CD4-positive, alpha-beta T cell treated with Interleukin-1 beta for 1 hour (primary cell): ENCODE data around the gene CEP104.
"Not testable (repeated sequence)": the region's sequence is repeated elsewhere in the genome, so short reads cannot be mapped to it uniquely, and the experiment has no call there.

Source experiments
- DNase-seq, 2 donors: peaks; one replicate each; pipeline ENCODE4 v3.0.0-alpha.2; 2020 to 2022

The CEP104 gene

DNA sequence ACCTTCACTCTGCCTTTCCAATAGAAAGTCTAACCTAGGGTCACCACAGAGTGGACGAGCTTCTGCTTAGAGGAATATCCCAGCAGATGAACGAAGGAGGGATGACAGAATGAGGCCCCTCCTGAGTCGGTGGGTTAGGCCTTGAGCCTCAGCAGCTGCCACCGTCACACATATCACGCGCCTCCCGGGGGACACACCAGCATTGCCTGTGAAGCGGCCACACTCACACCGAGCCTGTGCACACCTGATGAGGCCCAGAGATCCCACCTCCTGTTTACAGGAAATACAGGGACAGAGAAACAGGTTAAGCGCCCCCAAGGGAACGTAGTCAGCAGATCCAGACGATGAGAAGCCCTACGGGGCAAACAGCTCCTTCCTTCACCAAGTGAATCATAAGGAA is 35.6 kb downstream of the CEP104 start:
- no peak for DNase-seq

GRCh38 chr1:3821004-3821403 is 36.0 kb downstream of the CEP104 start:
- DNase-seq = no peak

DNA sequence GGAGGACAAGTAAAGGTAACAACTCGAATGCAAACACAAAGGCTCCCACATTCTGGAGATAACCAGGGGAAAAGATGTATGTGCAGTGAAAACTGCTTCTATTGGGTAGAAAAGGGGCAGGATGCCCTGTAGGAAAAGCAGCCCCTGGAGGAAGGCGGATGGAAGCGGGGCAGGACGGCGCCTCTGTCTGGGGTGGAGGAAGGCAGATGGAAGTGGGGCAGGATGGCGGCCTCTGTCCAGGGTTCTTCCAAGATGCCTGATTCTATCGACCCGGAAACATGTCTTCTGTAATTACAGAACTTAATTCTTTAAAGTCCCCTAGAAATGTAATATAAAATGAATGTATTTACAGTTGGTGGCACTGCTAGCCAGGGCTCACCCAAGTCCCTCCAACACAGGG is 36.7 kb downstream of the CEP104 start:
- no peak for DNase-seq

DNA sequence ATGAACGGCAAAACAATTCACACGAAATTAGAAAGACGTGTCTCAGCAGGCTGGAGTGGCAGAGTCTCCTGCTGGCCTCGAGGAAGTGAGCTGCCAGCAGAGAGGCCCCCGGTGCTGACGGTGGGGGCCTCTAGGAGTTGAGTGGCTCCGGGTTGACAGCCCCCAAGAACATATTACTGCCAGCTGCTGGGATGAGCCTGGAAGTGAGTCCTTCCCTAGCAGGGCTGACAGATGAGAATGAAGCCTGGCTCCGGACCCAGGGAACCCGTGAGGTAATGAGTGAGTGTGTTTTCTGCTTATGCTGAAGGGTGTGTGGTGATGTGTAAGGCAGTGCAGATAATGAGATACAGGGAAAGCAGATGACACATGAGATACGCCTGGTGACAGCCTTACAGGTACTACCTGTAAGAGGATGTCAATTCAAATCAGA is 37.2 kb downstream of the CEP104 start:
- no peak for DNase-seq

- DNase-seq = no peak
Observed at GRCh38 chr1:3817821-3818597, 39.0 kb downstream of the CEP104 start.

- DNase-seq = no peak
Observed at GRCh38 chr1:3817138-3817740, 39.8 kb downstream of the CEP104 start.

DNA sequence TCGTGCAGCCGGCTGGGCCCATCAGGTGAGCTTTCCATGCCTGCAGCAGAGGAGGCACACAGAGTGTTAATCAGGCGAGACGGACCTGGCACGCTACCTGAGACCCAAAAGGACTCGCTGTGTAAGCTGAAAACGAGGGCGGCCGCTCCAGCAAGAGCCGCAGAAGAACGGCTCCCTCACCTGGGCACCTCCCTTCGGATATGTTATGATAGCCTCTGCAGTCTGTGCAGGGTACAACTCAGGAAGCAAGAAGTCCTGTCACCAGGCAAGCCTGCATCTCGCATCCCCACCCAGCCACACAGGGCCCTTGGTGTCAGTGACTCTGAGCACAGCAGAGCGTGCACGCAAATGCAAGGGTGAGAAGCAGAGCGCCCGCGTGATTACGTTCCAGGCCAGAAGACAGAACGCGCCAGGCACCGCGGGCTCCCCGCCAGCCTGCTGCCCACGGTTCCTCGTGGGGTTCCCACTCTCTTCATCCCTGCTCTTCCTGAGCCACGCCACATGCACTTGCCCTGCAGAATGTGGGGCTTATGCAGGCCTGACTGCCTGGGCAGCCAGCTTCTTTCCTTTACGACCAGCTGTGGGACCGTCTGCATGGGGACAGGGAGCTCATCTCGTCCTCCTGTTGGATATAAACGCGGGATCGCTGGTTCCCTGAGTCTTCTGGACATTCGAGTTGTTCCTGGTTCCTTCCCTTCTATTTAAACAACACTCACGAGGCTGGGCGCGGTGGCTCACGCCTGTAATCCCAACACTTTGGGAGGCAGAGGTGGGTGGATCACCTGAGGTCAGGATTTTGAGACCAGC is 40.5 kb downstream of the CEP104 start:
- DNase-seq = no peak

DNA sequence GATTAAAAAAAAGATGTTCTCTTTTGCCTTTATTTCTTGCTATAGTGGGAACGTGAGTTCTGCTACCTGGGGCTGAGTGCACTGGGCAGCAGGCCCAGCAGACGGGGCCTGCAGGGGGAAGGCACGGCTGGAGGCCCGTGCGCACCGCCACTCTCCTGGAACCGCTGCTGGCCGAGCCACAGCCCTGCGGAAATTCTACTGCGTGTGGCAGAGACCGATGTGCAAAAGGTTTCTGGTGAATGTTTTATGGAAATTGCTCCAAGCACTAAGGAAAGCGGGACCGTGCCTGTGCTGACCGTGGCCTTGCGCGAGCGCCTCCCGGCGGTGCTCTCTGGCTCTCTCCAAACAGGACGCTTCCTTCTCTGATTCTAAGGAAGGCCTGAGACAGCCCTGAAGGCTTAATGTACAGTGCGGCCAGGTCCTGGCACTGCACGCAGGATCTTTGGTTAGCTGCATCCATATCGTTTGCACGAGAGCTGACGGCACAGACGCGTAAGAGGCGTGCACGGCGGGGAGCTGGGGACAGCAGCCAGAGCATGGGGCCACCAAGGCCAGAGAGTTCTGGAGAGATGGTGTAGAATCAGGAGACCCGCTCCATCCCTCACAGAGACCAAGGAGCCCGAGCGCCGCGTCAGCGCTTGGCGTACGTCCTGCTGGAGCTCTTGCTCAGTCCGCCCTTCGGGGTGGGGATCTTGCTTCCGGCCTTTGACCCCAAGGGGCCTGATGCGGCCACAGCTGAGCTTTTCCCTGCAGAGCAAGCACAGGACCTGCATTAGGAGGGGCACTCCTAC is 42.0 kb downstream of the CEP104 start:
- no peak for DNase-seq

- DNase-seq = no peak
Observed at GRCh38 chr1:3814065-3814464, 42.9 kb downstream of the CEP104 start.

- no peak for DNase-seq
Observed at GRCh38 chr1:3811595-3811911, 45.5 kb downstream of the CEP104 start.

GRCh38 chr1:3810149-3810761 is 46.8 kb downstream of the CEP104 start:
- peak in 1 of 2 donors; percentile 13 for DNase-seq

- DNase-seq = no peak
Observed at GRCh38 chr1:3809680-3810079, 47.3 kb downstream of the CEP104 start.

- no peak for DNase-seq
Observed at GRCh38 chr1:3807769-3808168, 49.2 kb downstream of the CEP104 start.

GRCh38 chr1:3805038-3805437 is 52.0 kb downstream of the CEP104 start:
- no peak for DNase-seq

DNA sequence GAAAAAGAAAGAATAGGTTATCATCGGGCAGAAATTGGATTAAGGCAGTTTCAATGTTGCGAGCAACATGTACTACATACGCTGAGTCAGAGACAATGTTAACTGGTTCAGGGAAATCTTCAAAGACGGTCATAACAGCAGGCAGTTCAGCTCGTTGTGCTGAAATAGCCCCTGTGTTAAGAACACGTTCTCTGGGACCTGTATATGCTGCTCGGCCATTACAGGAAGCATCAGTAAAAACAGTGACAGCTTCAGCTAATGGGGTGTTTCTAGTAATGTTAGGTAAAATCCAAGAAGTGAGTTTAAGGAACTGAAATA is 52.4 kb downstream of the CEP104 start:
- not testable (repeated sequence) for DNase-seq

- DNase-seq = no peak
Observed at GRCh38 chr1:3803905-3804626, 52.9 kb downstream of the CEP104 start.

DNA sequence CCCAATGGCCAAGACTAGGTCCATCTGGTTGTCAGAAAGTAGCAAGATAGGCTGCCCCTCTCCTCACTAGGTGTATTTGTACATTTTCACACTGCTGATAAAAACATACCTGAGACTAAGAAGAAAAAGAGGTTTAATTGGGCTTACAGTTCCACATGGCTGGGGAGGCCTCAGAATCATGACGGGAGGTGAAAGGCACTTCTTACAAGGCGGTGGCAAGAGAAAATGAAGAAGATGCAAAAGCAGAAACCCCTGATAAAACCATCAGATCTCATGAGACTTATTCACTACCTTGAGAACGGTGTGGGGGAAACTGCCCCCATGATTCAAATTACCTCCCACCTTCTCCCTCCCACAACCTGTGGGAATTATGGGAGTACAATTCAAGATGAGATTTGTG is 56.2 kb downstream of the CEP104 start:
- not testable (repeated sequence) for DNase-seq

- DNase-seq = no peak
Observed at GRCh38 chr1:3799976-3800685, 56.9 kb downstream of the CEP104 start.

DNA sequence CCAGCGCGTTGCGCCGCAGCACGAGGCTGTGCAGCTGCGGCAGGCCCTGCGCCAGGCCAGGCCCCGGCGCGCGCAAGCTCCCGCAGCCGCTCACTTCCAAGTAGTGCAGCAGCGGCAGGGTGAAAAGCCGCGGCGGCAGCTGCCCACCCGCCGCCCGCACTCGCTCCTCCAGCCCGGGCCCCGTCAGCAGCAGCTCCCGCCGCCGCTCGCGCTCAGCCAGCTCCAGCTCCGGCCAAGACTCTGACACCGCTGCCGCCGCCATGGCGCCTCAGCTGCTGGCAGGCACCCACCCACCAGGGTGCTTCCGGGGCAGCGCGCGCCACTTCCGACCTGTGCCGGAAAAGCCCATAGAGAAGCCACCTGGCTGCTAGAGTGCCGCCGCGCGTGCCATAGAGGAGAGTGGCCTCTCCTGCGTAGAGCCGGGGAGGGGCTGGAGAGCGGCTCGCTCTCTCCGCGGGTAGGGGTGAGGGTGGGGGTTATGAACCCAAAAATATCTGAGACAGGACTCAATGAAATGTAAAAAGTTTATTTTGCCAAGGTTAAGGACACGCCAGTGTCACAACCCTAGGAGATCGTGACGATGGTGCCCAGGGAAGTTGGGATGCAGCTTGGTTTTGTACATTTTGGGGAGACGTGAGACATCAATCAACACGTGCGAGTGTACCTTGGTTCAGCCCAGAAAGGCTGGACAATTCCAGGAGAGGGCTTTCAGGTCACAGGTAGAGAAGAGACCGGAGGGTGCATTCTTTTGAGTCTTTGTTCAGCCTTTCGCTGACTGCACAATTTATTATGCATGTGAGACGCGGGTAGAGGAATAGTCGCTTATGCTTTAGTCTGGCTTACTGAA is 60.6 kb downstream of the CEP104 start, which contains the start of gene LRRC47:
LRRC47 (minus strand) TSS at position 284 of the 847 bp plus-strand sequence; CDS start at position 262, 22 bp downstream.
- DNase-seq = peak; percentile 93 to 95
